ENCODE data around the gene AVPR2.
A peak's percentile ranks its signal among the peaks of the same experiment; 100 is the strongest.

AVPR2 gene

DNA sequence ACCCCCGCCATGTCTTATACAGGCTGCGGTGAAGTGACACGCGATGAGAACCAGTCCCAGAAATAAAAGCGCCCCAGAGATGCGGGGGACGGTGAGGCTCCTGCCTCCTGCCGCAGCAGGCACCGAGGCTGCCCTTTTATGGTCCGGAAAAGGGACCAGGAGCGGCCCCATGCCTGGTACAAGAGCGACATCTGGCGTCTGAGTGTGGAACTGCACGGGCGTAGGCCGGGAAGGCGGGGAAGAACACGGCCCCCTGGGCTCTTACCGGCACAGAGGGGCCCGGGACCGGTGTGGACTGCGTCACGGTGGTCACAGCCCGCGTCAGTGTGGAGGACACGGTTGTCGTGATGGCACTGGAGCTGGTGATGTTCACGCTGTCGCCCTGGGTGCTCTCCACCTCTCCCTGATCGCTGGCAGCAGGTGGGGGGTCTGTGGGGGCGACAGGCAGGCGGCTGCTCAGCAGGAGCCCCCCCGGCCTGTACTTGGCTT, 48.9 kb downstream of the AVPR2 start (continued):
- TF ChIP-seq ZNF561 (tag by site-specific recombination; IDR thresholded peaks at IDR 0.05; ENCODE audit: borderline replicate concordance) (peak; percentile 66; the same call in 1 of the 2 replicates), ZNF654 (tag by site-specific recombination; IDR thresholded peaks at IDR 0.05; ENCODE audit: low read depth) (peak; percentile 90), YY1 (tag by site-specific recombination; IDR thresholded peaks at IDR 0.05) (no peak), ZBTB48 (tag by site-specific recombination; IDR thresholded peaks at IDR 0.05) (peak; percentile 26; the same call in 1 of the 2 replicates), ZNF555 (tag by site-specific recombination; conservative IDR thresholded peaks at IDR 0.05) (no peak), ZNF596 (tag by site-specific recombination; IDR thresholded peaks at IDR 0.05) (no peak), ZNF600 (tag by site-specific recombination; IDR thresholded peaks at IDR 0.05) (peak; percentile 76), ZNF16 (tag by site-specific recombination; IDR thresholded peaks at IDR 0.05; ENCODE audit: low read depth) (no peak), ZNF266 (tag by site-specific recombination; IDR thresholded peaks at IDR 0.05; ENCODE audit: low read depth) (no peak), ZNF837 (tag by site-specific recombination; IDR thresholded peaks at IDR 0.05) (no peak), ZNF423 (tag by site-specific recombination; IDR thresholded peaks at IDR 0.05) (no peak), ZNF585B (tag by site-specific recombination; IDR thresholded peaks at IDR 0.05) (no peak), FEZF1 (tag by site-specific recombination; IDR thresholded peaks at IDR 0.05) (no peak), MZF1 (tag by site-specific recombination; IDR thresholded peaks at IDR 0.05; ENCODE audit: borderline replicate concordance) (no peak), ZNF23 (tag by site-specific recombination; IDR thresholded peaks at IDR 0.05; ENCODE audit: borderline replicate concordance) (no peak), ZNF112 (tag by site-specific recombination; IDR thresholded peaks at IDR 0.05) (no peak), ZNF677 (tag by site-specific recombination; IDR thresholded peaks at IDR 0.05) (no peak)
- TF ChIP-seq, protein P1, sequence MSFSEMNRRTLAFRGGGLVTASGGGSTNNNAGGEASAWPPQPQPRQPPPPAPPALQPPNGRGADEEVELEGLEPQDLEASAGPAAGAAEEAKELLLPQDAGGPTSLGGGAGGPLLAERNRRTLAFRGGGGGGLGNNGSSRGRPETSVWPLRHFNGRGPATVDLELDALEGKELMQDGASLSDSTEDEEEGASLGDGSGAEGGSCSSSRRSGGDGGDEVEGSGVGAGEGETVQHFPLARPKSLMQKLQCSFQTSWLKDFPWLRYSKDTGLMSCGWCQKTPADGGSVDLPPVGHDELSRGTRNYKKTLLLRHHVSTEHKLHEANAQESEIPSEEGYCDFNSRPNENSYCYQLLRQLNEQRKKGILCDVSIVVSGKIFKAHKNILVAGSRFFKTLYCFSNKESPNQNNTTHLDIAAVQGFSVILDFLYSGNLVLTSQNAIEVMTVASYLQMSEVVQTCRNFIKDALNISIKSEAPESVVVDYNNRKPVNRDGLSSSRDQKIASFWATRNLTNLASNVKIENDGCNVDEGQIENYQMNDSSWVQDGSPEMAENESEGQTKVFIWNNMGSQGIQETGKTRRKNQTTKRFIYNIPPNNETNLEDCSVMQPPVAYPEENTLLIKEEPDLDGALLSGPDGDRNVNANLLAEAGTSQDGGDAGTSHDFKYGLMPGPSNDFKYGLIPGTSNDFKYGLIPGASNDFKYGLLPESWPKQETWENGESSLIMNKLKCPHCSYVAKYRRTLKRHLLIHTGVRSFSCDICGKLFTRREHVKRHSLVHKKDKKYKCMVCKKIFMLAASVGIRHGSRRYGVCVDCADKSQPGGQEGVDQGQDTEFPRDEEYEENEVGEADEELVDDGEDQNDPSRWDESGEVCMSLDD (tag by site-specific recombination; IDR thresholded peaks at IDR 0.05), result peak; percentile 58; the same call in 1 of the 2 replicates
- TF ChIP-seq, protein P2, sequence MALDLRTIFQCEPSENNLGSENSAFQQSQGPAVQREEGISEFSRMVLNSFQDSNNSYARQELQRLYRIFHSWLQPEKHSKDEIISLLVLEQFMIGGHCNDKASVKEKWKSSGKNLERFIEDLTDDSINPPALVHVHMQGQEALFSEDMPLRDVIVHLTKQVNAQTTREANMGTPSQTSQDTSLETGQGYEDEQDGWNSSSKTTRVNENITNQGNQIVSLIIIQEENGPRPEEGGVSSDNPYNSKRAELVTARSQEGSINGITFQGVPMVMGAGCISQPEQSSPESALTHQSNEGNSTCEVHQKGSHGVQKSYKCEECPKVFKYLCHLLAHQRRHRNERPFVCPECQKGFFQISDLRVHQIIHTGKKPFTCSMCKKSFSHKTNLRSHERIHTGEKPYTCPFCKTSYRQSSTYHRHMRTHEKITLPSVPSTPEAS (tag by site-specific recombination; IDR thresholded peaks at IDR 0.05), result no peak
- TF ChIP-seq, protein P3, sequence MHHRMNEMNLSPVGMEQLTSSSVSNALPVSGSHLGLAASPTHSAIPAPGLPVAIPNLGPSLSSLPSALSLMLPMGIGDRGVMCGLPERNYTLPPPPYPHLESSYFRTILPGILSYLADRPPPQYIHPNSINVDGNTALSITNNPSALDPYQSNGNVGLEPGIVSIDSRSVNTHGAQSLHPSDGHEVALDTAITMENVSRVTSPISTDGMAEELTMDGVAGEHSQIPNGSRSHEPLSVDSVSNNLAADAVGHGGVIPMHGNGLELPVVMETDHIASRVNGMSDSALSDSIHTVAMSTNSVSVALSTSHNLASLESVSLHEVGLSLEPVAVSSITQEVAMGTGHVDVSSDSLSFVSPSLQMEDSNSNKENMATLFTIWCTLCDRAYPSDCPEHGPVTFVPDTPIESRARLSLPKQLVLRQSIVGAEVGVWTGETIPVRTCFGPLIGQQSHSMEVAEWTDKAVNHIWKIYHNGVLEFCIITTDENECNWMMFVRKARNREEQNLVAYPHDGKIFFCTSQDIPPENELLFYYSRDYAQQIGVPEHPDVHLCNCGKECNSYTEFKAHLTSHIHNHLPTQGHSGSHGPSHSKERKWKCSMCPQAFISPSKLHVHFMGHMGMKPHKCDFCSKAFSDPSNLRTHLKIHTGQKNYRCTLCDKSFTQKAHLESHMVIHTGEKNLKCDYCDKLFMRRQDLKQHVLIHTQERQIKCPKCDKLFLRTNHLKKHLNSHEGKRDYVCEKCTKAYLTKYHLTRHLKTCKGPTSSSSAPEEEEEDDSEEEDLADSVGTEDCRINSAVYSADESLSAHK (tag by site-specific recombination; IDR thresholded peaks at IDR 0.05), result no peak; the same call in 1 of the 2 replicates

DNA sequence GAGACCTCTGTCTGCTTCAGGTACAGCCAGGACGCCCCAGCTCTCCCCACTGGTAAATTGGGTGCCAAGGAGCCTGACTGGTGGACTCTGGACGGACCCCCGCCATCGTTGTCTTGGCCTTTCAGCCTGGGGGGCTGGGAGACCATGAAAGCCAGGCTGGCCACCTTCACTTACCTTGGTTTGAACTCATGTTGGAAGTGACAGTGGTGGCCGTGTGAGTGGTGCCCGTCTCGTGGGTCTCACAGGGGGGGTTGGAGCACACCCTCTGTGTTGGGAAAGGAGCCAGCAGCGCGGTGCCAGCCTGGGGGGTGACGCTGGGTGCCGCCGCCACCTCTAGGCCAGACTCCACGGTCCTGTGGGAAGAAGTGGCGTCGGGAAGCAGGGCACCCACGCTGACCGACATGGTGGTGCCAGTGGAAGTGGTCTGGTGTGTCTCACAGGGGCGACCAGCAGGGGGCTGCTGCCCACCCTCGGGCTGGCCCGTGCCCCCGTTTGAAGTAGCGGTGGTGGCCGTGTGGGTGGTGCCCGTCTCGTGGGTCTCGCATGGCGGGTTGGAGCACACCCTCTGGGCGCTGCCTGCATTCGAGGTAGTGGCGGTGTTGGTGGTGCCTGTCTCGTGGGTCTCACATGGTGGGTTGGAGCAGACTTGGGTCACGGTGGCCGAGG, 49.6 kb downstream of the AVPR2 start:
- H3K4me1 ChIP-seq (ENCODE audit: control insufficient read depth, insufficient read depth, low read length), result no peaks in the 10 kb centered on the region; the same call in 1 of the 2 replicates
- H3K36me3 ChIP-seq (ENCODE audit: control insufficient read depth in 2 of 2, insufficient read depth in 1 of 2, low read length in 2 of 2), result peaks cover 31 to 99% of the 10 kb centered on the region in 2 experiments
- CTCF ChIA-PET, result interaction anchor here (0.7 to 10.9 kb wide), 8 partner anchors 10 to 190 kb away, joined by 3 to 267 read pairs (median 4); partner anchors contain the start of genes ARHGAP4, NAA10 and PLXNB3
- no peaks in the 10 kb centered on the region for H3K9me3 ChIP-seq (ENCODE audit: control insufficient read depth, insufficient read depth, low read depth, low read length)
- no peak overlapping the region for H3K4me3 ChIP-seq (ENCODE audit: low read depth, low read length)
- POLR2A ChIA-PET, result interaction anchor here (1.1 kb wide), 1 partner anchor 17 kb away, joined by 5 read pairs; no protein-coding TSS in a partner anchor
- H3K27ac ChIP-seq (ENCODE audit: extremely low read depth, low read depth, low read length), result peak overlapping the region; percentile 36; the same call in 1 of the 2 replicates
- TF ChIP-seq ZFP37 (tag by site-specific recombination; IDR thresholded peaks at IDR 0.05), result 0 out of 2 replicates have a peak, but pooled peaks have one; percentile 2
- no peak for TF ChIP-seq ZNF324 (tag by site-specific recombination; IDR thresholded peaks at IDR 0.05)
- TF ChIP-seq, protein P4, sequence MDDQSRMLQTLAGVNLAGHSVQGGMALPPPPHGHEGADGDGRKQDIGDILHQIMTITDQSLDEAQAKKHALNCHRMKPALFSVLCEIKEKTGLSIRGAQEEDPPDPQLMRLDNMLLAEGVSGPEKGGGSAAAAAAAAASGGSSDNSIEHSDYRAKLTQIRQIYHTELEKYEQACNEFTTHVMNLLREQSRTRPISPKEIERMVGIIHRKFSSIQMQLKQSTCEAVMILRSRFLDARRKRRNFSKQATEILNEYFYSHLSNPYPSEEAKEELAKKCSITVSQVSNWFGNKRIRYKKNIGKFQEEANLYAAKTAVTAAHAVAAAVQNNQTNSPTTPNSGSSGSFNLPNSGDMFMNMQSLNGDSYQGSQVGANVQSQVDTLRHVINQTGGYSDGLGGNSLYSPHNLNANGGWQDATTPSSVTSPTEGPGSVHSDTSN (CRISPR knock-in tag; IDR thresholded peaks at IDR 0.05), result 0 out of 2 replicates have a peak, but pooled peaks have one; percentile 26
- TF ChIP-seq, protein P5, sequence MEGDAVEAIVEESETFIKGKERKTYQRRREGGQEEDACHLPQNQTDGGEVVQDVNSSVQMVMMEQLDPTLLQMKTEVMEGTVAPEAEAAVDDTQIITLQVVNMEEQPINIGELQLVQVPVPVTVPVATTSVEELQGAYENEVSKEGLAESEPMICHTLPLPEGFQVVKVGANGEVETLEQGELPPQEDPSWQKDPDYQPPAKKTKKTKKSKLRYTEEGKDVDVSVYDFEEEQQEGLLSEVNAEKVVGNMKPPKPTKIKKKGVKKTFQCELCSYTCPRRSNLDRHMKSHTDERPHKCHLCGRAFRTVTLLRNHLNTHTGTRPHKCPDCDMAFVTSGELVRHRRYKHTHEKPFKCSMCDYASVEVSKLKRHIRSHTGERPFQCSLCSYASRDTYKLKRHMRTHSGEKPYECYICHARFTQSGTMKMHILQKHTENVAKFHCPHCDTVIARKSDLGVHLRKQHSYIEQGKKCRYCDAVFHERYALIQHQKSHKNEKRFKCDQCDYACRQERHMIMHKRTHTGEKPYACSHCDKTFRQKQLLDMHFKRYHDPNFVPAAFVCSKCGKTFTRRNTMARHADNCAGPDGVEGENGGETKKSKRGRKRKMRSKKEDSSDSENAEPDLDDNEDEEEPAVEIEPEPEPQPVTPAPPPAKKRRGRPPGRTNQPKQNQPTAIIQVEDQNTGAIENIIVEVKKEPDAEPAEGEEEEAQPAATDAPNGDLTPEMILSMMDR (tag by site-specific recombination; IDR thresholded peaks at IDR 0.05), result peak; percentile 61; the same call in 1 of the 2 replicates
- TF ChIP-seq, protein P6, sequence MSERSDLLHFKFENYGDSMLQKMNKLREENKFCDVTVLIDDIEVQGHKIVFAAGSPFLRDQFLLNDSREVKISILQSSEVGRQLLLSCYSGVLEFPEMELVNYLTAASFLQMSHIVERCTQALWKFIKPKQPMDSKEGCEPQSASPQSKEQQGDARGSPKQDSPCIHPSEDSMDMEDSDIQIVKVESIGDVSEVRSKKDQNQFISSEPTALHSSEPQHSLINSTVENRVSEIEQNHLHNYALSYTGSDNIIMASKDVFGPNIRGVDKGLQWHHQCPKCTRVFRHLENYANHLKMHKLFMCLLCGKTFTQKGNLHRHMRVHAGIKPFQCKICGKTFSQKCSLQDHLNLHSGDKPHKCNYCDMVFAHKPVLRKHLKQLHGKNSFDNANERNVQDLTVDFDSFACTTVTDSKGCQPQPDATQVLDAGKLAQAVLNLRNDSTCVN (tag by site-specific recombination; optimal IDR thresholded peaks at IDR 0.05), result no peak
